RWPE2 (cell line): ENCODE results near the gene CLIC1.

ENCODE experiments used
- ATAC-seq: fragments of 200-7000 bp; cut with Tn5 transposase; 3 replicates; pipeline ENCODE4 v1.9.1; 2021; ENCODE audit warnings: low read depth
- DNase-seq: peaks from one replicate; pipeline ENCODE4 v3.0.0-alpha.2; 2020; ENCODE audit warnings: low spot score
- H3K27ac ChIP-seq: fragments of 450-650 bp; 2 replicates; pipeline ENCODE4 v1.5.1; 2017; ENCODE audit warnings: mild to moderate bottlenecking; ENCODE audit not compliant: poor library complexity, severe bottlenecking
- H3K27me3 ChIP-seq: fragments of 250-450 bp; sonication (Bioruptor Pico); 2 replicates; pipeline ENCODE4 v1.5.1; 2021; ENCODE audit warnings: mild to moderate bottlenecking, moderate library complexity; ENCODE audit not compliant: insufficient read depth, poor library complexity, severe bottlenecking
- H3K36me3 ChIP-seq: fragments of 250-450 bp; sonication (Bioruptor Pico); 2 replicates; pipeline ENCODE4 v1.5.1; 2020; ENCODE audit warnings: low read depth, mild to moderate bottlenecking, moderate library complexity
- H3K4me1 ChIP-seq: fragments of 250-450 bp; sonication (Bioruptor Pico); 2 replicates; pipeline ENCODE4 v1.5.1; 2021; ENCODE audit warnings: mild to moderate bottlenecking, moderate library complexity; ENCODE audit not compliant: insufficient read depth, poor library complexity, severe bottlenecking
- H3K4me3 ChIP-seq: fragments of 250-450 bp; sonication (Bioruptor Pico); 2 replicates; pipeline ENCODE4 v1.5.1; 2021; ENCODE audit warnings: mild to moderate bottlenecking, moderate library complexity; ENCODE audit not compliant: severe bottlenecking
- H3K9me3 ChIP-seq: fragments of 250-450 bp; sonication (Bioruptor Pico); 2 replicates; pipeline ENCODE4 v1.5.1; 2021; ENCODE audit warnings: mild to moderate bottlenecking, moderate library complexity; ENCODE audit not compliant: severe bottlenecking
- CTCF ChIP-seq: fragments of 450-650 bp; IDR thresholded peaks from one replicate; pipeline ENCODE4 v1.5.1; 2017; ENCODE audit warnings: mild to moderate bottlenecking, moderate library complexity; ENCODE audit not compliant: poor library complexity, severe bottlenecking

CLIC1 gene

GRCh38 chr6:31727034-31727716 is 9.2 kb downstream of the CLIC1 start:
- H3K4me3 ChIP-seq: no peak overlapping the region
- ATAC-seq: no peak
- TF ChIP-seq CTCF: no peak
- peaks cover 3% of the 10 kb centered on the region for H3K4me1 ChIP-seq
- no peaks in the 10 kb centered on the region for H3K27me3 ChIP-seq
- no peak for DNase-seq
- peaks cover 20% of the 10 kb centered on the region for H3K36me3 ChIP-seq
- no peak overlapping the region for H3K27ac ChIP-seq
- H3K9me3 ChIP-seq: no peaks in the 10 kb centered on the region

GRCh38 chr6:31725502-31726350 is 10.6 kb downstream of the CLIC1 start:
- no peaks in the 10 kb centered on the region for H3K27me3 ChIP-seq
- peaks cover 6% of the 10 kb centered on the region for H3K36me3 ChIP-seq
- no peak overlapping the region for H3K4me3 ChIP-seq
- H3K27ac ChIP-seq: no peak overlapping the region
- no peak for ATAC-seq
- no peak for TF ChIP-seq CTCF
- no peak for DNase-seq
- H3K4me1 ChIP-seq: peaks cover 3% of the 10 kb centered on the region
- H3K9me3 ChIP-seq: no peaks in the 10 kb centered on the region

GRCh38 chr6:31723980-31724691 is 12.2 kb downstream of the CLIC1 start:
- no peak overlapping the region for H3K4me3 ChIP-seq
- no peaks in the 10 kb centered on the region for H3K9me3 ChIP-seq
- no peak for ATAC-seq
- no peak for DNase-seq
- no peak for TF ChIP-seq CTCF
- H3K27ac ChIP-seq: no peak overlapping the region
- H3K36me3 ChIP-seq: no peaks in the 10 kb centered on the region
- H3K27me3 ChIP-seq: no peaks in the 10 kb centered on the region
- H3K4me1 ChIP-seq: no peaks in the 10 kb centered on the region

GRCh38 chr6:31723245-31723979 is 12.9 kb downstream of the CLIC1 start, which contains the start of gene MPIG6B:
Gene MPIG6B (plus strand): TSS chr6:31723373. CDS start chr6:31723384, 11 bp downstream.
- H3K27me3 ChIP-seq: no peaks in the 10 kb centered on the region
- no peaks in the 10 kb centered on the region for H3K9me3 ChIP-seq
- ATAC-seq (no peak), DNase-seq (no peak)
- no peaks in the 10 kb centered on the region for H3K36me3 ChIP-seq
- no peak within 1 kb of the TSS for H3K4me3 ChIP-seq
- H3K4me1 ChIP-seq: peaks cover 5% of the 10 kb centered on the region
- no peak for TF ChIP-seq CTCF
- H3K27ac ChIP-seq: no peak within 1 kb of the TSS
